Transverse colon (tissue), 4 donors: ENCODE data around the gene GARIN6. TPM values are rescaled to one million over a fixed set of nuclear protein-coding genes. Genes with fewer than 3 reads are reported as not detected.

Experiments used
- DNase-seq: peaks from one replicate; pipeline ENCODE4 v3.0.0-alpha.2; 2019
- H3K27ac ChIP-seq, 4 donors: fragments of 200-600 bp; sonication (generic); 2 replicates each; pipeline ENCODE4 v1.5.1; 2016 to 2018; ENCODE audit warnings: inconsistent platforms in 4 of 4
- H3K27me3 ChIP-seq: fragments of 200-600 bp; sonication (generic); 2 replicates; pipeline ENCODE4 v1.5.1; 2017; ENCODE audit warnings: inconsistent platforms
- H3K36me3 ChIP-seq, 4 donors: fragments of 200-600 bp; sonication (generic); 2 replicates each; pipeline ENCODE4 v1.5.1; 2017 to 2019; ENCODE audit warnings: inconsistent platforms in 4 of 4
- H3K4me1 ChIP-seq, 4 donors: fragments of 200-600 bp; sonication (generic); 2 replicates each; pipeline ENCODE4 v1.5.1; 2017 to 2020; ENCODE audit warnings: inconsistent platforms in 4 of 4
- H3K4me3 ChIP-seq, 4 donors: fragments of 200-600 bp; sonication (generic); 1 replicate in 1 of 4; 2 replicates in 3 of 4; pipeline versions ENCODE4 v1.5.1 to v1.6.1; 2017 to 2019; ENCODE audit warnings: inconsistent platforms in 4 of 4
- H3K9me3 ChIP-seq, 2 donors: fragments of 200-600 bp; sonication (generic); 2 replicates each; pipeline ENCODE4 v1.5.1; 2017 to 2019; ENCODE audit warnings: inconsistent platforms in 2 of 2
- EP300 ChIP-seq: sonication (generic); formaldehyde crosslinking; IDR thresholded peaks from one replicate; pipeline ENCODE4 v1.6.1; 2017; ENCODE audit warnings: antibody characterized with exemption, low read depth
- POLR2A ChIP-seq: fragments of 450-650 bp; IDR thresholded peaks from one replicate; pipeline ENCODE4 v1.6.1; 2016; ENCODE audit warnings: antibody characterized with exemption, mild to moderate bottlenecking, moderate library complexity
- POLR2AphosphoS5 ChIP-seq, 3 donors: sonication (generic); formaldehyde crosslinking; IDR thresholded peaks; one replicate each; pipeline ENCODE4 v1.6.1; 2016; ENCODE audit warnings: antibody characterized with exemption in 3 of 3
- WGBS, 2 donors: methylation state at CpG; one replicate each; pipeline ENCODE4 v1.1.5; 2018; ENCODE audit warnings: low coverage in 1 of 2; 5-methylcytosine and 5-hydroxymethylcytosine counted together
- in situ Hi-C, 4 donors: fragments of 200-750 bp; cut with MboI; loops; one replicate each; pipeline versions ENCODE4 v1.15.0 to v1.15.1; 2017; ENCODE audit warnings: low sequenced_read_pairs in 3 of 4, low pct_ligation_motif_present in 1 of 4, low pct_unique_long_range_greater_than_20kb in 1 of 4
- intact Hi-C: fragments of 100-400 bp; cut with DNase I; formaldehyde crosslinking; loops from one replicate; pipeline ENCODE4 v1.15.1; 2023; ENCODE audit warnings: low total_unique reads
- total RNA-seq, 4 donors: library from RNA; depleted of rRNA; stranded (reverse); fragments of >200 nt; gene quantifications; one replicate each; pipeline ENCODE4 v1.1.0, GENCODE V29; 2016
- TF ChIP-seq, protein P1 (sequence below), 5 experiments: fragments of 200-600 bp in 3 of 5; fragments of 450-650 bp in 2 of 5; sonication (generic) in 3 of 5; IDR thresholded peaks; 1 replicate in 2 of 5; 2 replicates in 3 of 5; pipeline ENCODE4 v1.5.1; 2016 to 2017; ENCODE audit warnings: antibody characterized with exemption in 5 of 5, inconsistent platforms in 3 of 5, mild to moderate bottlenecking in 2 of 5, moderate library complexity in 1 of 5

The GARIN6 gene
- total RNA-seq, 4 donors from 2014 or later = not detected

DNA sequence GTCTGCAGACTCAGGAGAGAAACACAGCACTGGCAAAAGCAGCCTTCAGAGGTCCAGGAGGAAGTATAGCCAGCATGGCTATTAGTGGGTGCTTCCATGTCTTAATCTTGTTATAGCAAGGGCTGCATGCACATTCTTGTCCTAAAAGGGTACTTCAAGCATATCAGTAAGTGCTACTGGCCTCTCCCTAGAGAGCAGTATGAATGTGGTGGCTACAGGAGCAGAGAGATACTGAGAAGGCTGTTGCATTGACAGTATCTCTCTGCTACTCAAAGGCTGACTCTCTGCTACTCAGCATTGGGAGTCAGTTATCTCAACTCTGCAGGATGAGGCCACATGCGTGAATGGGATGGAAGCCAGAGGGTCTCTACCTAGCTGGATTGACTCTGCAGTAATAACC, 2.0 kb downstream of the GARIN6 start:
- WGBS, 2 donors = 57% methylated on average over 1 of the region's 1 CpG; no CpG with 5 or more reads in 1 of the 2 donors
- no peak for DNase-seq
- Histone ChIP-seq H3K36me3 (no peaks in the 10 kb centered on the region), H3K9me3 (no peaks in the 10 kb centered on the region), H3K27ac (no peak overlapping the region), H3K4me3 (no peak overlapping the region), H3K27me3 (no peaks in the 10 kb centered on the region), H3K4me1 (no peaks in the 10 kb centered on the region)
- in situ Hi-C loops (loop anchor here in 1 of 4 donors (25.0 kb wide), 1 partner anchor 88 kb away; no protein-coding TSS in a partner anchor), intact Hi-C loops (no loop called here)
- TF ChIP-seq, protein P1, sequence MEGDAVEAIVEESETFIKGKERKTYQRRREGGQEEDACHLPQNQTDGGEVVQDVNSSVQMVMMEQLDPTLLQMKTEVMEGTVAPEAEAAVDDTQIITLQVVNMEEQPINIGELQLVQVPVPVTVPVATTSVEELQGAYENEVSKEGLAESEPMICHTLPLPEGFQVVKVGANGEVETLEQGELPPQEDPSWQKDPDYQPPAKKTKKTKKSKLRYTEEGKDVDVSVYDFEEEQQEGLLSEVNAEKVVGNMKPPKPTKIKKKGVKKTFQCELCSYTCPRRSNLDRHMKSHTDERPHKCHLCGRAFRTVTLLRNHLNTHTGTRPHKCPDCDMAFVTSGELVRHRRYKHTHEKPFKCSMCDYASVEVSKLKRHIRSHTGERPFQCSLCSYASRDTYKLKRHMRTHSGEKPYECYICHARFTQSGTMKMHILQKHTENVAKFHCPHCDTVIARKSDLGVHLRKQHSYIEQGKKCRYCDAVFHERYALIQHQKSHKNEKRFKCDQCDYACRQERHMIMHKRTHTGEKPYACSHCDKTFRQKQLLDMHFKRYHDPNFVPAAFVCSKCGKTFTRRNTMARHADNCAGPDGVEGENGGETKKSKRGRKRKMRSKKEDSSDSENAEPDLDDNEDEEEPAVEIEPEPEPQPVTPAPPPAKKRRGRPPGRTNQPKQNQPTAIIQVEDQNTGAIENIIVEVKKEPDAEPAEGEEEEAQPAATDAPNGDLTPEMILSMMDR (IDR thresholded peaks at IDR 0.05) = no peak

DNA sequence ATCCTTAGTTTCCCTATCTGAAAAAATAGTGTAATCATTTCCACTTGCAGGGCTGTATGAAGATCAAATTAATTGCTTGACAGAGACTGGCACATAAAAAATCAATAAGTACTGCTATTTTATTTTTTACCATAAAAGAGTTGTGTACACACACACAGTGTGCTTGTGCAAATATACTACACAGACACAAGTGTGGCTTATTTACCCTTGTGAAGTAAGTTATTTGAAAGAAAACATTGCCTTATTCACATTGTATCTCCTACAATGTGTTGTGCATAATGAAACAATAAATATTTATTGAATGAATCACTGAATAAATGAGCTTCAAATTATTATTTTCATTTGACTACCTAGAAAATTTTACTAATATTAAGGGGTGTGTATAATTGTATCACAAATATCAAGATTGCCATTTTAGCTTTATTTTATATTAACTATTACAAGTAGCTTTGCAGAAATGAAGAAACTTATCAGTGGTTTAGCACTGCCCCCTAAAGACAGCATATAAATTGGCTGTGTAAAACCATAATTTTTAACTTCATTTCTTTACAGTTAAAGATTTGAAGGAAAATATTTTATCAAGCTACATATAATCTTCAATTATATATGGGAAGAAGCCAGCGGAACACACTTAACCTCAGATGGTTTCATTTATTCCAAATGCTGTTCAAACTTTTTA, 11.3 kb downstream of the GARIN6 start:
- DNase-seq = no peak
- 83 to 87% methylated on average over 1 of the region's 1 CpG for WGBS, 2 donors
- Histone ChIP-seq H3K27ac (no peak overlapping the region), H3K36me3 (no peaks in the 10 kb centered on the region), H3K4me3 (no peak overlapping the region), H3K27me3 (no peaks in the 10 kb centered on the region), H3K4me1 (no peaks in the 10 kb centered on the region), H3K9me3 (no peaks in the 10 kb centered on the region)
- in situ Hi-C loops = no loop called here
- intact Hi-C loops = no loop called here
- no peak for TF ChIP-seq POLR2A
- TF ChIP-seq, protein P1 (IDR thresholded peaks at IDR 0.05) = no peak

DNA sequence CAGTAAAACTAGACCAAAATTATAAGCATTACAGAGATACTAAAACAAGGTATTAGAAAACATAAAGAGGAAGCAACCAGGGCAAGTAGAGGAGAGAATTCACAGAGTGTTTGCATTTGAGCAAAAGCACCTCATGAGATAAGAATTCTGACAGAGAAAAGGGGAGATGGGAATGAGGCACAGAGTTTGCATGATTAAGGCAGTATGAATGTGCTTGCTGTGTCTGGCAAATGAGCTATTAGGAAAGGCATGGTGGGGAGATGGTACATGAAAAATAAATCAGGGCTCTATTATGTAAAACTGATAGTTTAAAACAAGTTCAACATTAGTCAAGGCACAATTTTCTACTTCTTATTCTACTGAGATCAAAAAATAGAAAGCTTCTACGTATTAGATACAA, 23.1 kb downstream of the GARIN6 start:
- H3K4me1 ChIP-seq = no peaks in the 10 kb centered on the region
- DNase-seq = no peak
- WGBS, 2 donors = 63 to 64% methylated on average over 1 of the region's 1 CpG
- intact Hi-C loops = no loop called here
- no peaks in the 10 kb centered on the region for H3K36me3 ChIP-seq
- no peak overlapping the region for H3K4me3 ChIP-seq
- TF ChIP-seq, protein P1 (IDR thresholded peaks at IDR 0.05) = no peak
- no peak for TF ChIP-seq POLR2AphosphoS5 (IDR thresholded peaks at IDR 0.05)
- no peak for TF ChIP-seq POLR2A
- no peak for TF ChIP-seq EP300
- in situ Hi-C loops = no loop called here
- peaks cover 0 to 7% of the 10 kb centered on the region in 2 donors for H3K9me3 ChIP-seq
- H3K27ac ChIP-seq = no peak overlapping the region
- no peaks in the 10 kb centered on the region for H3K27me3 ChIP-seq

DNA sequence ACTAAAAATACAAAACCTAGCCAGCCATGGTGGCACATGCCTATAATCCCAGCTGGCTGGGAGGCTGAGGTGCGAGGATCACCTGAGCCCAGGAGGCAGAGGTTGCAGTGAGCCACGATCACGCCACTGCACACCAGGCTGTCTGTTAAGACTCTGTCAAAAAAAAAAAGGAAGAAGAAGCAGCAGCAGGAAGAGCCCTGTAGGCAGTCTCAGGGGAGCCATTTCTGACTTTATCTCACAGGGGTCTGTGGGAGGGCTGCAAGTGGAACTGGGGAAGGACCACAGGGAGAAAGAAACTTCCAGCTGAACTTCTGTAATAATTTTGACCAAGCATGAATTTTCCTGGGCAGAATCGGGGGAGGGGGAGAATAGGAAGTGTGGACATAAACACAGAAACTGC, 32.7 kb downstream of the GARIN6 start:
- DNase-seq = no peak
- Histone ChIP-seq H3K4me3 (no peak overlapping the region), H3K27me3 (no peaks in the 10 kb centered on the region), H3K4me1 (no peaks in the 10 kb centered on the region), H3K27ac (no peak overlapping the region), H3K36me3 (no peaks in the 10 kb centered on the region), H3K9me3 (peaks cover 0 to 4% of the 10 kb centered on the region in 2 donors)
- 77% methylated on average over 4 of the region's 4 CpGs; no CpG with 5 or more reads in 1 of the 2 donors for WGBS, 2 donors
- in situ Hi-C loops = no loop called here
- intact Hi-C loops = no loop called here
- TF ChIP-seq, protein P1 (IDR thresholded peaks at IDR 0.05) = no peak
- no peak for TF ChIP-seq POLR2A
